Measurements from ENCODE around the gene SH3RF3. TPM values are rescaled to one million over a fixed set of nuclear protein-coding genes. Genes with fewer than 3 reads are reported as not detected.

Gene SH3RF3
- total and polyA plus RNA-seq, 9 of the 15 experiments (the other 6 are each of a cell fraction or from before 2014, with no cell fraction given), result 0.02 TPM; not detected in 8

DNA sequence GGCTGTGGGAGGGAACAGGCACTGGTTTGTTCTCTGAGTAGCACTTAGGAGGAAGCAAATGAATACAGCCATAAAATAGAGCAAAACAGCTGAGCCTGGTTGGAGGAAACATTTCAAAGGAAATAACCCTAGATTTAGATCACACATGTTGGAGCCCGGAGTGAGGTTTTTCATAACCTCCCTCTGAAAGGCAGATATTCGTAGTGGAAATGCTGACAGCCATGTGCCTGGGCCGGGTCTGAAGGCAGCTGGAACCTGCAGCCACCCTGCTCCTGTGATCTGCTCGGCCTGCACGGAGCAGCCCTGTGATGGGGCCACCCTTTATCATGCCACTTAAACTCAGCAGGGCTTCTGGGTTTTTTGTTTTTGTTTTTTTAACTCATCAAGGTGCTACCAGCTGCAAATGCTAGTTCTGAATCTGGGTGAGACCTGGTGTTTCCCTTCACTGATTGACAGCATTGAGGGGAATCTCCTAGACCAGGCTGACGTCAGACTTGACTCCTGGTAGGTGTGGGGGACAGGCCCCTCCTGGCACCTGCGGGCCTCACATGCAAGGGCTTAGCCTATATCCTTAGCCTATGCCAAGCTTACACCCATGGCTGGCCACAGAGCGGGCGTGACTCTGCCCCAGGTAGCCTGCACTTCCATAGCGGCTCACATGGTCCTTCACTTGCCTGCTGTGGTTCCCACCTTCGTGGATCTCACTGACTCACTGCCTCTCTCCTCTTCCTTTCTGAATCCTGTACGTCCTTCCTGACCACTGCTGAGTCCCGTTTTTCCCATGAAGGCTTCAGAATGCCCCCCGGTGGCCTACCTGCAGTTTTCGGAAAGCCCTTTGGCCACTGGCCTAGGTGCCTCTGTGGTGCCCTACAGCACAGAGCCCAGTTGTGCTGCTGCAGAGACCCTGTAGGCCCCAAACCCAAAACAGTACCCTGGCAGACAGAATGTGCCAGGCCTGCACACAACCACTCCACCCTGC lies 267.5 kb downstream of the SH3RF3 start:
- no TSS peak for BruUV-seq (replicated peaks)
- ChIA-PET POLR2A (interaction anchor here (0.6 to 2.0 kb wide), 2 partner anchors 14 kb away, joined by 4 to 5 read pairs; no protein-coding TSS in a partner anchor), CTCF (ENCODE audit: low intra/inter-chr PET ratio) (no interaction called here)
- Histone ChIP-seq H3K4me3 (no peak overlapping the region), H4K20me1 (replicated peaks; ENCODE audit: control insufficient read depth, insufficient read depth, low read length) (peaks cover 9% of the 10 kb centered on the region), H3K36me3 (ENCODE audit: control insufficient read depth, insufficient read depth, low read length) (no peaks in the 10 kb centered on the region), H3K79me2 (ENCODE audit: control insufficient read depth, insufficient read depth, low read length) (no peaks in the 10 kb centered on the region), H3K27me3 (ENCODE audit: control insufficient read depth in 2 of 2, insufficient read depth in 2 of 2, low read length in 2 of 2) (peaks cover 3 to 78% of the 10 kb centered on the region in 2 experiments; a peak in 4 of 5 replicates), H3K9me3 (replicated peaks; ENCODE audit: control insufficient read depth, insufficient read depth, low read depth, low read length) (no peaks in the 10 kb centered on the region), H3K9ac (ENCODE audit: insufficient read depth in 1 of 2, low read depth in 2 of 2, low read length in 2 of 2) (no peak overlapping the region), H3K27ac (ENCODE audit: extremely low read depth, low read depth, low read length) (no peak overlapping the region), H2AFZ (ENCODE audit: low read depth, low read length) (no peak overlapping the region), H3K4me1 (replicated peaks in 1 of 2; ENCODE audit: control insufficient read depth in 2 of 2, insufficient read depth in 2 of 2, low read length in 2 of 2) (no peaks in the 10 kb centered on the region), H3K9me1 (ENCODE audit: control insufficient read depth, insufficient read depth, low read length) (no peaks in the 10 kb centered on the region), H3K4me2 (ENCODE audit: insufficient read depth, low read length) (no peak overlapping the region)
- FAIRE-seq, result no peak
- DNase-seq (ENCODE audit: extremely low read depth in 1 of 4, low spot score in 3 of 4), result no peak
- in situ Hi-C loops (cut with MboI) (no loop called here), intact Hi-C loops (cut with micrococcal nuclease) (no loop called here)
- 1% methylated on average over 15 of the region's 15 CpGs for WGBS (ENCODE audit: insufficient coverage, low coverage, missing lambda C conversion rate)
- TF ChIP-seq ZNF717 (CRISPR knock-in tag; IDR thresholded peaks at IDR 0.05), result no peak
- TF ChIP-seq TAF15 (IDR thresholded peaks at IDR 0.05; ENCODE audit: low read depth, low read length), result no peak
- TF ChIP-seq CCAR2 (IDR thresholded peaks at IDR 0.05; ENCODE audit: low read depth, low read length), result no peak
- TF ChIP-seq POLR3A (IDR thresholded peaks at IDR 0.05; ENCODE audit: borderline replicate concordance, extremely low read depth, insufficient read depth, insufficient read length), result no peak
- no peak for TF ChIP-seq HMG20B (CRISPR knock-in tag; IDR thresholded peaks at IDR 0.05)
- TF ChIP-seq BDP1 (IDR thresholded peaks at IDR 0.05; ENCODE audit: insufficient read depth, insufficient read length), result no peak
- no peak for TF ChIP-seq ESRRA (IDR thresholded peaks at IDR 0.05; ENCODE audit: borderline replicate concordance, low read depth)
- TF ChIP-seq PKNOX1 (IDR thresholded peaks at IDR 0.05), result no peak
- TF ChIP-seq SOX6 (IDR thresholded peaks at IDR 0.05), result no peak
- no peak for TF ChIP-seq NR2F6 (CRISPR knock-in tag; IDR thresholded peaks at IDR 0.05)
- no peak for ATAC-seq
